LoVo (cell line): Measurements from ENCODE around the gene STRADA.
A peak's percentile ranks its signal among the peaks of the same experiment; 100 is the strongest.
"Not testable (repeated sequence)": the region's sequence is repeated elsewhere in the genome, so short reads cannot be mapped to it uniquely, and the experiment has no call there.

ENCODE experiments used
- DNase-seq: peaks from one replicate; pipeline ENCODE4 v3.0.0-alpha.2; 2016; ENCODE audit warnings: low spot score

The STRADA gene

DNA sequence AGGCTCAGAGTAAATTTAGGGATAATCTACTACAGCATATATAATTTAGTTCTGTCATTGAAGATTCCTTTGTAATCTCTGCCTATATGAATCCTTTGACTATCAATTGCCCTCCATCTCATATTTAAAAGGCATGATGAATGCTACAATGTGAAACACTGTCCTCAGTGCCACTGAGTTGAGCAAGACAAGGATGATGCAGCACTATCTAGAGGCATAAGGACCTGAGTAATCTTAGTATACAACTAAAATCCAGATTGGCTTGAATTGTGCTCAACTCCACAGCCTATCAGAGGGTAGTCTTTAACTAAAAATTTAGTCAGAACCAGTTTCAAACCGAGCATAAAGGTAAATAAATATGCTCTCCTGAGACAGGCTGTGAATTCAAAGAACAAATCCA lies 11.6 kb upstream of the STRADA start:
- DNase-seq, result no peak

- no peak for DNase-seq
Measured at GRCh38 chr17:63752707-63753106, 11.1 kb upstream of the STRADA start.

DNA sequence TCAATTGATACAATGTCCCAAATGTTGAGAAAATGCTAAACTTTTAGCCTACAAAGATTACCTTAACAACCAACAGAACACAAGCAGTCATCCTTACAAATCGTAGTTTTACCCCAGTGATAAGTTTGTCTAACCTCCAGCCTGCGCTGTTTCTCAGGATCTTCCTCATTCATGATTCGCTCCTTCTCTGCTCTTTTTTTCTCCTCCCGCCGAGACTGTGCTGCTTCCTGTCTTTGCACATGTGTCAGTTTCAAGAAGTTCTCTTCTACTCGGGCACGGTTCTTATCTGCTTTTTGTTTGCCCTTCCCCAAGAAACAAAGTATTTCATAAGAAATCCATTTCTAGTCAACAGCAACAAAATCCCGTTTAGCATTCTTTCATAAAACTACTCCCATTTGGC lies 10.2 kb upstream of the STRADA start:
- no peak for DNase-seq

DNA sequence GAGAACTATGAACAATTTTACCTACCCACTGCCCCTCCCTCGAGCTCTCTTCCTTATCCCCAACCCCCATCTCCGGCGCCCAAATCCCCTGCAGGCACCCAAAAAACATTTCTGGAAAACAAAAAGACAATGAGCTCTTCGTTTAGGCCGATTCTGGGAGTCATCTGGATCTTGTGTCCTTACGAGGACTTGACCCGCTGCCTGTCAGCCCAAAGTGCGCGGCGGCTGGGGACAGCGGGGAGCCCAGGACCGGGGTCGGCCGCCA lies 524 bp downstream of the STRADA start:
- DNase-seq, result no peak

- DNase-seq, result peak; percentile 27
Measured at GRCh38 chr17:63740464-63741142, 996 bp downstream of the STRADA start.

DNA sequence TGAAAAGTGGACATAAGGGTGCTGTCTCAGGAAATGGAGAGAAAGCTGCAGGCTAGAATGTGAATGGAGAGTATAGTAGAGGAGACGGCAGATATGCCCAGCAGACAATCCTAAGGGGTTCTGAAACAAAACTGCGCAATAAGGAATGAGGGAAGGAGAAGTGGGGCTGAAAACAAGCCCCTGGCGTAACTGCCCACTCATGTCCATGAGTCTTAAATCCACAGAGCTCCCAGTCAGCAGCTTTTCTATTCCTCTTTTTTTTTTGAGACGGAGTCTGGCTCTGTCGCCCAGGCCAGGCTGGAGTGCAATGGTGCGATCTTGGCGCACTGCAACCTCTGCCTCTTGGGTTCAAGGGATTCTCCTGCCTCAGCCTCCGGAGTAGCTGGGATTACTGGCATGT lies 5.9 kb downstream of the STRADA start:
- no peak for DNase-seq

GRCh38 chr17:63722403-63722802 lies 19.2 kb downstream of the STRADA start:
- DNase-seq, result no peak

DNA sequence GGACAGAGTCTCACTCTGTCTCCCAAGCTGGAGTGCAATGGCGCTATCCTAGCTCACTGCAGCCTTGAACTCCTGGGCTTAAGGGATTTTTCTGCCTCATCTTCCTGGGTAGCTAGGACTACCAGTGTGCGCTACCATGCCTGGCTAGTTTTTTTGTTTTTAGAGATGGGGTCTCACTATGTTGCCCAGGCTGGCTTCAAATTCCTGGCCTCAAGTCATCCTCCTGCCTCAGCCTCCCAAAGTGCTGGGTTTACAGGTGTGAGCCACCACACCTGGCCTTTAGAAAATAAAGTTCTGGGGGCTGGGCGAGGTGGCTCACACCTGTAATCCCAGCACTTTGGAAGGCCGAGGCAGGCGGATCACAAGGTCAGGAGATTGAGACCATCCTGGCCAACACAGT lies 21.4 kb downstream of the STRADA start:
- not testable (repeated sequence) for DNase-seq

DNA sequence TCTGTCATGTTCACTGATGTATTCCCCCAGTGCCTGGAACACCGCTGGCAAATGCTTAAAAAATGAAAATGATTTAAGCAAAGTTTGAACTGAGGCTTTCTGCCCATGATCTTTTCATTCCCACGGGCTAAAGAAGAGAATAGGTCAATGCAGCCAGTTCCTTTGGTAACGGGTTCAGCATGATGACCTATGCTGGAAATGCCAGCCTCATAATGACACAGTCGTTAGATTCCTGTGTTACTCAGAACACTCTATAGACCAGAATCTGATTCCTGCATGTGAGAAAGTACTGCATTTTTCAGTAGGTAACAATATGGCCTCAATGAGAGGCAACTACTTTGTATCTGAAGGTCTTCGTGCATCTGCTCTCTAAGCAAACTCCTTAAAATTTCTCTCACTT lies 22.6 kb downstream of the STRADA start:
- no peak for DNase-seq

DNA sequence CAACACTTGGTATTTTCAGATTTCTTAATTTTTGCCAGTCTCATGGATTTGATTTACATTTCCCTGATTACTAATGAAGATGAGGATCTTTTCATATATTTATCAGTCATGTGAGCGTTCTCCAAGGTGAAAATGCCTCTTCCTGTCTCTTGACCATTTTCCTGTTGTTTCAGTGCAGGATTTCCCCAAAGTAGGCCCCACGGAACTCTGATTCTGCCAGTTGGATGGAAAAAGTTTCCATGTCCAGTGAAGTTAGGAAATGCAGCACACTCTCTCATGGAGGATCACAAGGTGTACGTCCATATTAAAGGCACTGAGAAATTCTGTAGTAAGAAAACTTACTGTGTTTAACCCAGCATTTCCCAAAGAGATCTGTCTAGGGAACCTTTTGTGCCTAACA lies 25.2 kb downstream of the STRADA start:
- no peak for DNase-seq

DNA sequence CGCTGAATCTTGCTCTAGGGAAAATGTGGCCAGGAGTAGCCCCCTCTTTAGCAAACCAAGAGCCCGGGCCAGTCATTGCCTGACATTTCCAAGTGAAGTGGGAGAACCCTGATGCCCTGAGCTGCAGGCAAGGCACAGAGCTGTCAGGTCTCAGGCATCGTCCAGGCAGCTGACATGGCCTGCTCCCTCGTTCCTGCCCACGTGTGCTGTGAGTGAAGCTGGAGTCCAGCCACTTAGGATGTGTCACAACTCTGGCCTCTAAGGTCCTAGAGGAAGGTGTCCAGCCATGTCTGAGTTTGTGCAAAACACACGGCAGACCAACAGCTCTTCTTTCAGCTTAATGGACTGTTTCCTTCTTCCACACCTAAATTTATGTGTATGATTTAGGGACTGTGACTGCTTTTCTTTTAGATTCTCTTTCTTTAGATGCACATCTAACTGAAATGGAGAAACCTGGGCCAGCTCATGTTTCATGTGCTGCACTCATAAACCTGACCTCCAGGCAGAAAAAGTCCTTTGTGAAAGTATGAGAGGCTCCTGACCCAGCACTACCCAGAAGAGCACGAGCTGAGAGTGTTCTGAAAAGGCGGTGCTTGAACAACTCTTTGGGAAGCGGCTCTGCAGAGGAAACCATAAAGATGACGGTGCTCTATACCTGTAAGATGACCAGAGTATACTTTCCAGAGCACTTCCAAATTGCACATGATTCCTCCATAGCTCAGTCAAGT lies 26.9 kb downstream of the STRADA start:
- DNase-seq, result no peak

DNA sequence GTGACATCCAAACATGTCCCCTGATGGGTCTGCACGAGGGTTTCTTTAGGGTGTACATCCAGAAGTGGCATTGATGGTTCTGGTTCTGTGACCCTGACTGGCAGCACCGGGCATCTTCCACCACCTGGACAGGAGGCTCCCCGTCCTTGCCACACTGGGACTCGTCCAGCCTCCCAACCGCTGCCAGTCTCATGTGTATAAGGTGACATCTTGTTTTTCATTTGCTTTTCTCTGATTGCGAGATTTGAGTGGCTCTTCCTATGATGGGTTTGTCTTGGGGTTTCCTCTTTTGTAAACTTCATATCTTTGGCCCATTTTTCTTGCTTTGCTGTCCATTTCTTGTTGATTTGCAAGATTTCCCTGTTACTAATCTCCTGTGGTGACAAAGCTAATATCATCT lies 32.5 kb downstream of the STRADA start:
- no peak for DNase-seq

- no peak for DNase-seq
Measured at GRCh38 chr17:63707151-63707550, 34.4 kb downstream of the STRADA start.

DNA sequence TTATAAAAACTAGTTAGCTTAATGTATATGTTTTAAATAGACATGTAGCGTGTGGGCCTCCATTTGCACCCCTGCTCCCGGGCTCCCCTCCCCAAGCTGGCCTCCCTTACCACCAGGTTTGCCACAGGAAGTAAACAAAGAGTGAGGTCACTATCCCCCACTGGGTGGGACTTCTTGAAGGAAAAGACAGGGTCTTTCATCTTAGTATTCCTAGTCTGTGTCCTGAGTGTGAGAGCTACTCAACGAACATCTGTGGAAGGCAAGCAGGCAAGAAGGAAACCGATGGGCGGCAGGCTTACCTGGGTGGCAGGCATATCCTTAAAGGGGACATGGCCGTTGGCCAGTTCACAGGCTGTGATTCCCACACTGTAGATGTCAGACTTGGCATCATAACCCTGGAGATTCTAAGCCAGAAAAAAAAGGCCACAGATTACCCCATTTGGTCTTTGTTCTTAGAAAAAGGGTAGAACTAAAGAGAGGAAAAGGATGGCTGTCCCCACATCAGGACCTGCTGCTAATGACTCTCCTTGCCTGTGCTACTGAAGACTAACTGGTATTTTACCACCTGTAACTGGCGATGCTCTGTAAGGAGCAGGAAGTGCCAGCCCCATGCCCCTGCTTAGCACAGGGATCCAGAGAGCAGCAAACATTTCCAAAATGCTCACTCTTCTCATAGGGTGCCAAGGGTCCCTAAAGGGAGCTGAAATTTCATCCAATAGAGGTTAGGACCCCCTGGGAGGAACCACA lies 35.1 kb downstream of the STRADA start:
- no peak for DNase-seq

DNA sequence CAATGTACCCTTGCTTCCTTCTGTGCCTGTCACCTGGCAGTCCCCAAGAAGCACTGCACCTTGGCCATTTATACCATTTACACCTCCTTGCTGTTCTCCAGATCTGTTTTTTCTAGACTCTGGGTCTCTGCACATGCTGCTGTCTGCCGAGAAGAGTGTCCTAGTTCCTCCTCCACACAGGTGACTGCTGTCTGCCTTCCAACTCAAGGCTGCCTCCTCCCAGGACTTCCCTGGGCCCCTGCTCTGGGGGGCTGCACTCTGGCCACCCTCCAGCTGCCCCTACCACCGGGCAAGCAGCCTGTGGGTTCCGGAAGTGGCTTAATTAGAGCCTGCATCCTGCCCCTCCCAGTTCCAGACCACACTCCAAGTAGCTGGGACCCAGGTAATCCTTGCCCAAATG lies 35.9 kb downstream of the STRADA start:
- DNase-seq, result no peak

- DNase-seq, result no peak
Measured at GRCh38 chr17:63704836-63705235, 36.8 kb downstream of the STRADA start.

DNA sequence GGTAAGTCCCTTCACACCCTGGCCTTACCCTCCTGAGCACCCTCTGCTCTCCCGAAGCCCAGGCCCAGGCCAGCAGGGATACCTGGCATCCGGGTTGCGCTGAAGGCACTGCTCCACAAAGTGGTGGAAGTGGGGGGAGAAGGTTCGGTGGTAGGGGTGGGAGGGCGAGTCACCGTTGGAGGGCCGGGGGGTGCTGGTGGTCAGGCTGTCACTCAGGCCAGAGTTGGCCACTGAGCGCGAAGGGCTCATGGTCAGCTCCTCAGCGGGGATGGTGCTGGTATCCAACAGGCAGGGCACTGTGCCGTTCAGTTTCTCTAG lies 37.4 kb downstream of the STRADA start:
- no peak for DNase-seq

- no peak for DNase-seq
Measured at GRCh38 chr17:63703556-63704258, 37.9 kb downstream of the STRADA start.

- DNase-seq, result no peak
Measured at GRCh38 chr17:63703029-63703428, 38.6 kb downstream of the STRADA start.

- DNase-seq, result no peak
Measured at GRCh38 chr17:63702721-63703015, 38.9 kb downstream of the STRADA start.

GRCh38 chr17:63701868-63702720 lies 39.5 kb downstream of the STRADA start:
- no peak for DNase-seq

GRCh38 chr17:63701456-63701820 lies 40.2 kb downstream of the STRADA start:
- no peak for DNase-seq
